Measurements from ENCODE around the gene POLG2.

DNA sequence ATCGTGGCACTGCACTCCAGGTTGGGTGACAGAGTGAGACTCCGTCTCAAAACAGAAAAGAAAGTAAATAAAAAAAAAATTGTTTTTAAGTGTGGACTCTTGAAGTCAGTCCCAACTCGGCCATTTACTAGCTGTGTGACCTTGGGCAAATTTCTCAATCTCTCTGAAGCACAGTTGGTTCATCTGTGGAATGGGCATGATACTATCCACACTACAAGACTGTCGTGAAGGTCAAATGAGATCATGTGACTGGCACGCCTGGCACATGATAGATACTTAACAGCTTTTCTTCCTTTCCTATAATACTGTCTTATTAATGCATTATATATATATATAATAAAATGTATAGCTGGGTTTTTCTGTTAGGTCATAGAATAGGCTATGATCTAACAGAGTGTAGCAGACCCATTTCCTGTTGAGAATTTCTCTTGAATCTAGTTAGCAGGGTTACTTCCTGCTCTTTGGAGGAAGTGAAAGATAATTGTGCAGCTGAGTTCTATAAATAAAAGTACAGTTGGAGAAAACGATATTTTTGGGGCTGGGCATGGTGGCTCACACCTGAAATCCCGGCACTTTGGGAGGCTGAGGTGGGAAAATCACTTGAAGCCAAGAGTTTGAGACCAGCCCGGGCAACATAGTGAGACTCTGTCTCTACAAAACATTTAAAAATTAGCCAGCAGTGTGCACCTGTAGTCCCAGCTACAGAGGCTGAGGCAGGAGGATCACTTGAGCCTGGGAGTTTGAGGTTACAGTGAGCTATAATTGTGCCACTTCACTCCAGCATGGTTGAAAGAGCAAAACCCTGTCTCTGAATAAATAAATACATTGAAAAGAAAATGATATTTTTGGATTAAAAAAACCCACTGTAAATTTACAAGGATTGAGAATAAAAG is 40.6 kb downstream of the POLG2 start:
- TF ChIP-seq, protein P1, sequence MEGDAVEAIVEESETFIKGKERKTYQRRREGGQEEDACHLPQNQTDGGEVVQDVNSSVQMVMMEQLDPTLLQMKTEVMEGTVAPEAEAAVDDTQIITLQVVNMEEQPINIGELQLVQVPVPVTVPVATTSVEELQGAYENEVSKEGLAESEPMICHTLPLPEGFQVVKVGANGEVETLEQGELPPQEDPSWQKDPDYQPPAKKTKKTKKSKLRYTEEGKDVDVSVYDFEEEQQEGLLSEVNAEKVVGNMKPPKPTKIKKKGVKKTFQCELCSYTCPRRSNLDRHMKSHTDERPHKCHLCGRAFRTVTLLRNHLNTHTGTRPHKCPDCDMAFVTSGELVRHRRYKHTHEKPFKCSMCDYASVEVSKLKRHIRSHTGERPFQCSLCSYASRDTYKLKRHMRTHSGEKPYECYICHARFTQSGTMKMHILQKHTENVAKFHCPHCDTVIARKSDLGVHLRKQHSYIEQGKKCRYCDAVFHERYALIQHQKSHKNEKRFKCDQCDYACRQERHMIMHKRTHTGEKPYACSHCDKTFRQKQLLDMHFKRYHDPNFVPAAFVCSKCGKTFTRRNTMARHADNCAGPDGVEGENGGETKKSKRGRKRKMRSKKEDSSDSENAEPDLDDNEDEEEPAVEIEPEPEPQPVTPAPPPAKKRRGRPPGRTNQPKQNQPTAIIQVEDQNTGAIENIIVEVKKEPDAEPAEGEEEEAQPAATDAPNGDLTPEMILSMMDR (IDR thresholded peaks at IDR 0.05): no peak
- TF ChIP-seq POLR2A (IDR thresholded peaks at IDR 0.05; ENCODE audit: low read depth): no peak
- no peak for TF ChIP-seq POLR2AphosphoS5 (IDR thresholded peaks at IDR 0.05)
- TF ChIP-seq EP300 (IDR thresholded peaks at IDR 0.05): no peak
